HCT116 (cell line): ENCODE measurements around the gene NHSL2. TPM values are rescaled to one million over a fixed set of nuclear protein-coding genes. Genes with fewer than 3 reads are reported as not detected.

Source experiments
- ATAC-seq: fragments of 200-7000 bp; cut with Tn5 transposase; 2 replicates; pipeline ENCODE4 v1.9.1; 2020; ENCODE audit warnings: mild to moderate bottlenecking, moderate library complexity
- BruUV-seq: library from RNA; stranded (reverse); fragments of 400-500 nt; replicated peaks from 2 replicates; lab custom pipeline; 2021; lab: Mats Ljungman, UMichigan
- CTCF ChIA-PET: fragments of 300-600 bp; sonication (Branson Sonifier 250); formaldehyde crosslinking; loops from one replicate; lab custom pipeline; 2021; ENCODE audit warnings: antibody characterized with exemption; lab: Charles Lee
- POLR2A ChIA-PET: fragments of 300-600, 350-600 bp; sonication (Branson Sonifier 250); formaldehyde crosslinking; loops from one replicate; lab custom pipeline; 2021; ENCODE audit warnings: antibody characterized with exemption; lab: Charles Lee
- RAD21 ChIA-PET, 2 experiments: fragments of 300-600 bp; sonication (Branson Sonifier 250); formaldehyde crosslinking; loops; one replicate each; lab custom pipeline; 2023; ENCODE audit warnings: low total read pairs in 2 of 2; ENCODE audit not compliant: uncharacterized antibody in 2 of 2, unreplicated experiment in 2 of 2, low non-redundant PET in 1 of 2; lab: Charles Lee
- DNase-seq: peaks from one replicate; pipeline ENCODE4 v3.0.0-alpha.2; 2010; ENCODE audit warnings: low read depth, low spot score
- H2AFZ ChIP-seq: fragments of 200-600 bp; shearing (Covaris generic), sonication (generic); 2 replicates; pipeline ENCODE4 v1.6.1; 2017; ENCODE audit warnings: low read depth, mixed run types, mixed read lengths, antibody characterized with exemption, low read length; ENCODE audit not compliant: poor library complexity, severe bottlenecking
- H3K27ac ChIP-seq: 2 replicates; pipeline ENCODE4 v1.5.1; 2012; ENCODE audit warnings: low read depth, low read length
- H3K27me3 ChIP-seq: fragments of 200-600 bp; sonication (generic); 2 replicates; pipeline ENCODE4 v1.6.1; 2016; ENCODE audit warnings: mixed run types, low read length, mixed read lengths; ENCODE audit not compliant: insufficient read depth
- H3K36me3 ChIP-seq, 2 experiments: fragments of 200-500 bp in 1 of 2; fragments of 200-600 bp in 1 of 2; sonication (Bioruptor generic) in 1 of 2; sonication (generic) in 1 of 2; 2 replicates each; pipeline versions ENCODE4 v1.5.1 to v1.6.1; 2014 to 2016; ENCODE audit warnings: low read length in 2 of 2, inconsistent platforms in 1 of 2, mixed read lengths in 1 of 2, mixed run types in 1 of 2; ENCODE audit not compliant: insufficient read depth in 2 of 2, control insufficient read depth in 1 of 2
- H3K4me1 ChIP-seq, 2 experiments: fragments of 200-600 bp in 1 of 2; sonication (generic) in 1 of 2; 2 replicates each; pipeline versions ENCODE4 v1.5.1 to v1.6.1; 2012 to 2017; ENCODE audit warnings: low read length in 2 of 2, inconsistent platforms in 1 of 2, mild to moderate bottlenecking in 1 of 2, mixed read lengths in 1 of 2, mixed run types in 1 of 2, moderate library complexity in 1 of 2; ENCODE audit not compliant: insufficient read depth in 2 of 2, control insufficient read depth in 1 of 2
- H3K4me2 ChIP-seq: fragments of 200-600 bp; sonication (generic); 2 replicates; pipeline ENCODE4 v1.6.1; 2017; ENCODE audit warnings: mixed run types, low read length, mixed read lengths
- H3K4me3 ChIP-seq, 2 experiments: fragments of 200-600 bp in 1 of 2; sonication (generic) in 1 of 2; replicated peaks in 1 of 2; 2 replicates each; pipeline ENCODE4 v1.5.1; 2011 to 2016; ENCODE audit warnings: low read length in 2 of 2, control low read depth in 1 of 2, low read depth in 1 of 2, mild to moderate bottlenecking in 1 of 2, mixed read lengths in 1 of 2, mixed run types in 1 of 2
- H3K79me2 ChIP-seq: fragments of 200-600 bp; sonication (generic); 2 replicates; pipeline ENCODE4 v1.6.1; 2017; ENCODE audit warnings: mild to moderate bottlenecking, mixed run types, low read length, moderate library complexity, mixed read lengths; ENCODE audit not compliant: insufficient read depth
- H3K9ac ChIP-seq: fragments of 200-600 bp; sonication (generic); 2 replicates; pipeline ENCODE4 v1.6.1; 2016; ENCODE audit warnings: low read length, mixed read lengths
- H3K9me2 ChIP-seq: fragments of 200-600 bp; sonication (generic), shearing (Covaris generic); 2 replicates; pipeline ENCODE4 v1.6.1; 2017; ENCODE audit warnings: mixed run types, mild to moderate bottlenecking, moderate library complexity; ENCODE audit not compliant: insufficient read depth
- H3K9me3 ChIP-seq, 2 experiments: fragments of 200-500 bp in 1 of 2; fragments of 200-600 bp in 1 of 2; sonication (Bioruptor generic) in 1 of 2; sonication (generic) in 1 of 2; 2 replicates each; pipeline ENCODE4 v1.6.1; 2014 to 2017; ENCODE audit warnings: low read length in 2 of 2, mixed read lengths in 2 of 2, inconsistent platforms in 1 of 2, low read depth in 1 of 2, mild to moderate bottlenecking in 1 of 2, mixed run types in 1 of 2, moderate library complexity in 1 of 2; ENCODE audit not compliant: control insufficient read depth in 1 of 2, insufficient read depth in 1 of 2
- H4K20me1 ChIP-seq: fragments of 200-600 bp; sonication (generic), shearing (Covaris generic); 2 replicates; pipeline ENCODE4 v1.6.1; 2017; ENCODE audit warnings: mixed run types, mild to moderate bottlenecking, moderate library complexity; ENCODE audit not compliant: insufficient read depth
- ATF3 ChIP-seq: IDR thresholded peaks from 2 replicates; pipeline ENCODE4 v1.6.1; 2012
- CBX3 ChIP-seq: IDR thresholded peaks from 2 replicates; pipeline ENCODE4 v1.6.1; 2012; ENCODE audit warnings: low read depth
- CTCF ChIP-seq, 3 experiments: fragments of 200-600 bp in 1 of 3; sonication (generic) in 1 of 3; IDR thresholded peaks in 2 of 3; conservative IDR thresholded peaks in 1 of 3; 2 replicates each; pipeline ENCODE4 v1.5.1; 2012 to 2017; ENCODE audit warnings: low read depth in 2 of 3, low read length in 2 of 3, antibody characterized with exemption in 1 of 3, borderline replicate concordance in 1 of 3, control low read depth in 1 of 3, mild to moderate bottlenecking in 1 of 3, mixed read lengths in 1 of 3, mixed run types in 1 of 3, moderate library complexity in 1 of 3; ENCODE audit not compliant: insufficient read depth in 1 of 3
- ELF1 ChIP-seq: IDR thresholded peaks from 2 replicates; pipeline ENCODE4 v1.6.1; 2012; ENCODE audit warnings: low read depth, borderline replicate concordance
- EZH2phosphoT487 ChIP-seq: fragments of 200-600 bp; IDR thresholded peaks from 2 replicates; pipeline ENCODE4 v1.6.1; 2018; ENCODE audit warnings: antibody characterized with exemption, borderline replicate concordance
- FOSL1 ChIP-seq: IDR thresholded peaks from 2 replicates; pipeline ENCODE4 v1.6.1; 2012; ENCODE audit warnings: low read depth
- MAX ChIP-seq: IDR thresholded peaks from 2 replicates; pipeline ENCODE4 v1.6.1; 2012
- POLR2A ChIP-seq: IDR thresholded peaks from 2 replicates; pipeline ENCODE4 v1.7.0; 2011; ENCODE audit warnings: borderline replicate concordance; ENCODE audit not compliant: insufficient read depth, insufficient read length; ENCODE audit errors: extremely low read depth
- POLR2AphosphoS5 ChIP-seq: IDR thresholded peaks from 2 replicates; pipeline ENCODE4 v1.6.1; 2011; ENCODE audit warnings: mild to moderate bottlenecking, low read depth, low read length, moderate library complexity
- RAD21 ChIP-seq: IDR thresholded peaks from 2 replicates; pipeline ENCODE4 v1.6.1; 2012; ENCODE audit warnings: low read depth, mild to moderate bottlenecking
- REST ChIP-seq: IDR thresholded peaks from 2 replicates; pipeline ENCODE4 v1.6.1; 2012; ENCODE audit warnings: low read depth
- SIN3A ChIP-seq: IDR thresholded peaks from 2 replicates; pipeline ENCODE4 v1.6.1; 2012; ENCODE audit warnings: low read depth
- SP1 ChIP-seq: IDR thresholded peaks from 2 replicates; pipeline ENCODE4 v1.6.1; 2012; ENCODE audit warnings: low read depth
- SRF ChIP-seq: IDR thresholded peaks from 2 replicates; pipeline ENCODE4 v1.6.1; 2012; ENCODE audit warnings: low read depth
- TCF7L2 ChIP-seq: IDR thresholded peaks from 2 replicates; pipeline ENCODE4 v1.7.0; 2011; ENCODE audit warnings: borderline replicate concordance, inconsistent platforms; ENCODE audit not compliant: insufficient read depth, insufficient read length; ENCODE audit errors: extremely low read depth
- YY1 ChIP-seq: IDR thresholded peaks from 2 replicates; pipeline ENCODE4 v1.6.1; 2011; ENCODE audit warnings: low read length, low read depth, moderate library complexity, mild to moderate bottlenecking; ENCODE audit not compliant: insufficient replicate concordance; ENCODE audit errors: extremely low read depth
- ZBTB33 ChIP-seq: IDR thresholded peaks from 2 replicates; pipeline ENCODE4 v1.6.1; 2011; ENCODE audit warnings: mild to moderate bottlenecking, low read length, moderate library complexity; ENCODE audit not compliant: insufficient replicate concordance; ENCODE audit errors: extremely low read depth
- ZFX ChIP-seq: fragments of 450-650 bp; IDR thresholded peaks from 2 replicates; pipeline ENCODE4 v1.6.1; 2017
- ZNF274 ChIP-seq: fragments of 200-500 bp; sonication (Bioruptor generic); IDR thresholded peaks from 2 replicates; pipeline ENCODE4 v1.6.1; 2014; ENCODE audit warnings: mild to moderate bottlenecking, low read depth, low read length, inconsistent platforms
- intact Hi-C: fragments of 100-400 bp; cut with micrococcal nuclease; formaldehyde crosslinking; loops from 2 replicates; pipeline ENCODE4 v1.10.0; 2022
- total RNA-seq: library from RNA; stranded (reverse); gene quantifications from one replicate; pipeline ENCODE4 v1.2.1, GENCODE V29; 2021; ENCODE audit not compliant: unreplicated experiment

The NHSL2 gene
- total RNA-seq, 1 experiment from 2014 or later = 0.22 TPM

- no peak overlapping the region for H2AFZ ChIP-seq
- H3K4me1 ChIP-seq = peaks cover 2 to 11% of the 10 kb centered on the region in 2 experiments
- H3K79me2 ChIP-seq = no peaks in the 10 kb centered on the region
- ATAC-seq (no peak), DNase-seq (no peak)
- no peaks in the 10 kb centered on the region for H3K9me2 ChIP-seq
- H3K4me3 ChIP-seq = no peak overlapping the region
- H3K4me2 ChIP-seq = no peak overlapping the region
- H3K9me3 ChIP-seq = no peaks in the 10 kb centered on the region
- H3K27me3 ChIP-seq = no peaks in the 10 kb centered on the region
- ChIA-PET RAD21 (no interaction called here), CTCF (no interaction called here), POLR2A (no interaction called here)
- no peak overlapping the region for H3K9ac ChIP-seq
- intact Hi-C loops = no loop called here
- TF ChIP-seq EZH2phosphoT487 (no peak), CBX3 (no peak), FOSL1 (no peak), SP1 (no peak), ZBTB33 (no peak), SRF (no peak), ZFX (no peak), TCF7L2 (no peak), YY1 (no peak), CTCF (IDR thresholded peaks at IDR 0.05 in 2 of 3, conservative IDR thresholded peaks at IDR 0.05 in 1 of 3; ENCODE audit: borderline replicate concordance in 1 of 3, insufficient read depth in 1 of 3, low read depth in 2 of 3, low read length in 2 of 3) (no peak), RAD21 (no peak), POLR2AphosphoS5 (no peak), MAX (no peak), POLR2A (no peak), SIN3A (no peak), ELF1 (no peak), ZNF274 (no peak), REST (no peak), ATF3 (no peak)
- H3K27ac ChIP-seq = no peak overlapping the region
- no TSS peak for BruUV-seq
- no peaks in the 10 kb centered on the region for H3K36me3 ChIP-seq
- no peaks in the 10 kb centered on the region for H4K20me1 ChIP-seq
Measured at GRCh38 chrX:71927040-71927439, 16.4 kb downstream of the NHSL2 start.
